GM13976 (cell line): ENCODE data around the gene CRISP3.

Source experiments
- DNase-seq: peaks from one replicate; pipeline ENCODE4 v3.0.0; 2012; ENCODE audit warnings: low spot score
- CTCF ChIP-seq: IDR thresholded peaks from 2 replicates; pipeline ENCODE4 v1.5.1; 2012; ENCODE audit warnings: borderline replicate concordance, mild to moderate bottlenecking; ENCODE audit not compliant: insufficient read depth; ENCODE audit errors: extremely low read depth, missing control alignments, control extremely low read depth
- in situ Hi-C: fragments of 300-500 bp; cut with MboI; formaldehyde crosslinking; loops from one replicate; pipeline ENCODE4 v1.12.0; 2022; ENCODE audit warnings: low sequenced_read_pairs, mixed read lengths, inconsistent platforms; ENCODE audit not compliant: unreplicated experiment

CRISP3 gene

GRCh38 chr6:49744259-49744658 is at the start of gene CRISP3:
Gene CRISP3, minus strand, starts transcription at chr6:49744388. Its CDS starts 21 bp downstream, at chr6:49744367.
- in situ Hi-C loops = no loop called here
- DNase-seq = no peak
- TF ChIP-seq CTCF = no peak

- DNase-seq = no peak
- TF ChIP-seq CTCF = no peak
- in situ Hi-C loops = no loop called here
Measured at GRCh38 chr6:49790341-49790740, 46.2 kb upstream of the CRISP3 start.

DNA sequence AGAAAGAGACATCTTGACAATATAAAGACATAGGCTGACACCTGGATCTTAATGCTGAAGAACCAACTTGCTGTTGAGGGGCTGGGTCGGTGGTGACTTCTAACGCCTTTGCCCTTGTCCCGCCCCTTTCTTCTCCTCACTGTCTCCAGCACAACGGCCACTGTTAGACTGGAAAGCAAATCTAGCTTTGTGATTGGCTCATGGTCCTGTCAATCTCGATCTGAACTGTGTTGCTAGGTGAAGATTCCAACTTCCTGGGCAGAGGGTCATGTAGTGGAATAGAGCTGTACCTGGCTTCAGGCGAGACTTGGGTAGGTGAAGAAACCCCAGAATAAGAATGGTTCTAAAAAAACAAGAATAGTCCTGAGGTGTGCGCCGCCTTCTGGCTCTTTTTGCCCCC is 43.0 kb upstream of the CRISP3 start, which contains the start of gene PGK2:
PGK2 (minus strand) TSS at position 110 of the 400 bp plus-strand sequence; CDS start at position 12, 98 bp downstream.
- in situ Hi-C loops = no loop called here
- TF ChIP-seq CTCF = no peak
- no peak for DNase-seq

GRCh38 chr6:49784272-49784671 is 40.1 kb upstream of the CRISP3 start:
- DNase-seq = no peak
- in situ Hi-C loops = no loop called here
- no peak for TF ChIP-seq CTCF

DNA sequence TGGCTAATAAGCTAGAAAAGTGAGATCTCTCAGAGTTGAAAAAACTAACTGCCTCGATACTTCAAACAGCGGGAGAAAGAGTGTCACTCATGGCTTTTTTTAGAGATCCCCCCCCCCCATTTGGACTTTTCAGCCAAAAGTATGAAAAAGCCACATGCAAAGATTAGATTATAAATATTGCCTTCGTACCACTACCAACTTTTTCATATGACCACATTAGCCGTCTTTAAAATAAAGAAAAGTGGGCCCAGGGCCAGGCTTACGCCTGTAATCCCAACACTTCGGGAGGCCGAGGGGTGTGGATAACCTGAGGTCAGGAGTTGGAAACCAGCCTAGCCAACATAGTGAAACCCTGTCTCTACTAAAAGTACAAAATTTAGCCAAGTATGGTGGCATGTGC is 38.5 kb upstream of the CRISP3 start:
- in situ Hi-C loops = no loop called here
- no peak for TF ChIP-seq CTCF
- no peak for DNase-seq

GRCh38 chr6:49782293-49782692 is 38.1 kb upstream of the CRISP3 start:
- no peak for DNase-seq
- TF ChIP-seq CTCF = no peak

DNA sequence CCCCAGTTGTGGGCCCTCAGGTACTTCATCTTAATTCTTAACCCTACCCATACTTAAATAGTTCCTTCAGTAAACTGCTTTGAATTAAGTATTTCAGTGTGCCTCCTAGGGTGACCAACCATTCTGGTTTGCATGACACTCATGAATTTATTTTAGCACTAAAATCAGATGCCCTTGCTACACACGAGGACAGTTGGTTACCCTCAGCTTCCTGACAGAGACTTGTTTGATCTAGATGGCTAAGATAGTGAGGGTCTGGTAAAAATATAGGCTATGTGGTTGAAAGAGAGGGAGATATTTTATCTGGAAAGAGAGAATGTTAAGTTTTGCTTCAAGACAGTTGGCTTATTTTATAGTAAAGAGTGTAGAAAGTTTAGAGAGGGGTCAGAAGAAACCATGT is 32.3 kb upstream of the CRISP3 start:
- no peak for TF ChIP-seq CTCF
- in situ Hi-C loops = no loop called here
- DNase-seq = no peak

More at GRCh38 chr6:49782293-49782692, 38.1 kb upstream of the CRISP3 start:
- in situ Hi-C loops = no loop called here
